GM18502 (cell line): Measurements from ENCODE around the gene WBP2.
"Not testable (repeated sequence)": the region's sequence is repeated elsewhere in the genome, so short reads cannot be mapped to it uniquely, and the experiment has no call there.

Experiments used
- ATAC-seq: cut with Tn5 transposase; IDR thresholded peaks from one replicate; pipeline ENCODE4 v1.9.1; 2021; ENCODE audit warnings: mild to moderate bottlenecking; ENCODE audit not compliant: unreplicated experiment, poor library complexity

Gene WBP2

GRCh38 chr17:75869282-75870141 lies 14.4 kb upstream of the WBP2 start:
- ATAC-seq: no peak

- ATAC-seq: not testable (repeated sequence)
Observed at GRCh38 chr17:75868730-75869281, 13.7 kb upstream of the WBP2 start.

GRCh38 chr17:75865404-75866188 lies 10.5 kb upstream of the WBP2 start:
- not testable (repeated sequence) for ATAC-seq

GRCh38 chr17:75864887-75865286 lies 9.8 kb upstream of the WBP2 start:
- not testable (repeated sequence) for ATAC-seq

- ATAC-seq: peak; percentile 80
Observed at GRCh38 chr17:75864448-75864871, 9.3 kb upstream of the WBP2 start.

- no peak for ATAC-seq
Observed at GRCh38 chr17:75861927-75862317, 6.8 kb upstream of the WBP2 start.

- ATAC-seq: not testable (repeated sequence)
Observed at GRCh38 chr17:75859358-75859757, 4.2 kb upstream of the WBP2 start.

- no peak for ATAC-seq
Observed at GRCh38 chr17:75856062-75856756, 1.1 kb upstream of the WBP2 start.

GRCh38 chr17:75854881-75855309 lies 240 bp downstream of the WBP2 start:
- ATAC-seq: no peak

- no peak for ATAC-seq
Observed at GRCh38 chr17:75854101-75854748, 910 bp downstream of the WBP2 start.

- no peak for ATAC-seq
Observed at GRCh38 chr17:75853433-75853832, 1.7 kb downstream of the WBP2 start.

GRCh38 chr17:75851693-75851991 lies 3.5 kb downstream of the WBP2 start:
- ATAC-seq: not testable (repeated sequence)

- ATAC-seq: no peak
Observed at GRCh38 chr17:75850928-75851692, 4.0 kb downstream of the WBP2 start.

GRCh38 chr17:75849724-75850123 lies 5.4 kb downstream of the WBP2 start:
- no peak for ATAC-seq

GRCh38 chr17:75849279-75849646 lies 5.9 kb downstream of the WBP2 start:
- no peak for ATAC-seq

GRCh38 chr17:75848523-75849278 lies 6.4 kb downstream of the WBP2 start:
- no peak for ATAC-seq

GRCh38 chr17:75847614-75848522 lies 7.3 kb downstream of the WBP2 start:
- ATAC-seq: no peak
